HG03066 (cell line): ENCODE data around the gene ENKD1.
A peak's percentile ranks its signal among the peaks of the same experiment; 100 is the strongest.
"Not testable (repeated sequence)": the region's sequence is repeated elsewhere in the genome, so short reads cannot be mapped to it uniquely, and the experiment has no call there.

Experiments
- ATAC-seq: cut with Tn5 transposase; IDR thresholded peaks from one replicate; pipeline ENCODE4 v1.9.1; 2021; ENCODE audit warnings: low read depth; ENCODE audit not compliant: unreplicated experiment

Gene ENKD1, protein sequence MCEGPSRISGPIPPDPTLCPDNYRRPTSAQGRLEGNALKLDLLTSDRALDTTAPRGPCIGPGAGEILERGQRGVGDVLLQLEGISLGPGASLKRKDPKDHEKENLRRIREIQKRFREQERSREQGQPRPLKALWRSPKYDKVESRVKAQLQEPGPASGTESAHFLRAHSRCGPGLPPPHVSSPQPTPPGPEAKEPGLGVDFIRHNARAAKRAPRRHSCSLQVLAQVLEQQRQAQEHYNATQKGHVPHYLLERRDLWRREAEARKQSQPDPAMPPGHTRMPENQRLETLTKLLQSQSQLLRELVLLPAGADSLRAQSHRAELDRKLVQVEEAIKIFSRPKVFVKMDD

DNA sequence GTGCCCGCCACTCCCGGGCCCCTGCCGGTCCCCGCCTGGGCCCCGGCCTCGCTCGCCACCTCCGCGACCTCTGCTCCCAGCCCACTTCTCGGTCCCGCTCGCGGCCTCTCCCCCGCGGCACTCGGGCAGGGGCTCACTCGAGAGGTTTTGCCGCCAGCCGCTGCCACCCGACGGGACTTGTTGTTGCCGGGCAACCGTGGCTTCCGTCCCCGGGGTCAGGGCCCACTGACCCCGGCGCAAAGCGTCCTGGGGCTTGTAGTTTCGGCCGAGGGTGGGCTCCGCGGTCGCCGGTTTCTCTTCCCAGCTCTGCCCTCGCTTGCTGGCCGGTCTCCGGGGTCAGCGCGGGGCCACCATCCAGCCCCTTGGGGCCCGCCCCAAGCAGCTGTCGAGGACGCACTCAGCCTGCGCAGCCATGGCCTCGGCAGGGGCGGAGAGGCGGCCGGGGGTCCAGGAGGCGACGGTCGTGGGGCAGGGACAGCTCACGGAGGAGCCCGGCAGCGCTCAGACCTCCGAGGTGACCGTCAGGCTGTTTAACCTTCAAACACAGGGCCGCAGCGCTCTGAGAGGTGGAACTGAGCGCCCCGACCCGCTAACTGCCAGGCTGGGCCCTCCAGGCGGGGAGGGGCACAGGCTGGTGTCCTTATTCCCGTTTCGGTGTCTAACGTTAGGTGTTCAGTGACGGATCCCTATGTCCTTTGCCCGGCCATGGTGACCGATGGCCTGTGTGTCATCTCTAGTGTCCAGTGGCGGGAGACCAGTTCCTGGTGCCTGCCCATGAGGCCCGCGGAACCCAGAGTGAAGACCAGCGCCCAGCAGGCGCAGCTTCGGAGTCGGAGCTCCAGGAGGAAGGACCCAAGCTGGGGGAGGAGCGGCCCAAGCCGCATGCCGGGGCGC is at the start of gene ENKD1, which contains the start of gene C16orf86:
Gene ENKD1 (minus strand): TSS at position 192 of the 894 bp plus-strand sequence. CDS start 308 bp downstream, outside the sequence.
Gene C16orf86 (plus strand): TSS at position 256 of the 894 bp plus-strand sequence. CDS start 157 bp downstream, at position 413.
- ATAC-seq, result peak; percentile 59

DNA sequence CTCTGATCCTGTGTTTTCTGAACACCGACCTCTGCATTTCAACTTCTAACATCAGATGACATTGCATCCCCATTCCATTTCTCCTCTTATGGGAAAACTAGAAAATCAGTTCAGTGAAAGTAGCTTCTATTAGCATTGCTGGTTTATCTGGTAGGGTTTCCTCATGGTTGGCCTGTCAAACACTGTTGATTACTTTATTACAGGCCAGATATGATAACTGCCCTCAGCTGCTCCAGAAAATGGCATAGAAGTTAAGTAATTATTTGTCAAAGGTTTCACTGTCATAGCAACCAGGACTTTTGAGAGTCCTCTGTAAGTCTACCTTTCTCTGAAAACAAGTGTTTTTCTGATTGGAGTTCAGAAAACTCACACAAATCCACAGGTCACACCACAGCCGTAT is 49.5 kb upstream of the ENKD1 start:
- ATAC-seq, result no peak

DNA sequence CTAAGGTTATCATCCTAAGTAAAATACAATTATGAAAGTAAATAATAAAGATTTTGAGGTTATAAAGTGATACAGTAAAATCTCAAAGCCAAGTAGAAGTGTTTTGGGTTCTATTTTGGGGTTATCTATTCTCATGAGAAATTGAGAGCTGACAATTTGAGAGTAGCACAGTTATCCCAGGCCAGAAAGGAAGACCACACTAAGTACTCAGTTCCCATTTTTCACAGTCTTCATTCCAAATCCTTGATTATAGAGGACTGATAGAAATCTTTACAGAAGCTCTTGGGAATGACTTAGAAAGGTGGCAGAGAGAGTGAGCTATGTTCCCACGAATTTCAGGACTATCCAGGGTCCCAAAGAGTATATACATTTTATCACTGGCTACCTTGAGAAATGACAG is 48.0 kb upstream of the ENKD1 start:
- no peak for ATAC-seq

DNA sequence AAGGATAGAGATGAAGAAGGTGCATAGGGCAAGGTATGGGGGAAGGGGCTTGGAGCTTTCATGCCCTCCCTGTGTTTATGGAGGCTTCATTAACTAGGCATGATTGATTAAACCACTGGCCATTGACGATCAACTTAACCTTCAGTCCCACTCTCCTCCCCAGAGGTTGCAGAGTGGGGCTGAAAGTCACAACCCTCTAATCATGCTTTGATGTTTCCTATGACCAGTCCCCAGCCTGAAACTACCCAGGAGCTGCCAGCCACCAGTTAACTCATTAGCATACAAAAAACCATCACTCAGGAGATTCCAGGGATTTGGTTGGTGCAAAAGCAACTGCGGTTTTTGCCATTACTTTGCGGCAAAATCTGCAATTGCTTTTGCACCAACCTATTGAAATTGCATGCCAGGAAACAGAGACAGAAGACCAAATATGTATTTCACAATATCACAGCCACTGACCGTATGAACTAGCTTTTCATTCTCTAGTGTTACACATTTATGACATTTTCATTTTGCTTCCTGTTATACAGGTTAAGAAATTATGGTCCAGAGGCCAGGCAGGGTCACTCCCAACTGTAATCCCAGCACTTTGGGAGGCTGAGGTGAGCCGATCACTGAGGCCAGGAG is 47.2 kb upstream of the ENKD1 start:
- no peak for ATAC-seq

DNA sequence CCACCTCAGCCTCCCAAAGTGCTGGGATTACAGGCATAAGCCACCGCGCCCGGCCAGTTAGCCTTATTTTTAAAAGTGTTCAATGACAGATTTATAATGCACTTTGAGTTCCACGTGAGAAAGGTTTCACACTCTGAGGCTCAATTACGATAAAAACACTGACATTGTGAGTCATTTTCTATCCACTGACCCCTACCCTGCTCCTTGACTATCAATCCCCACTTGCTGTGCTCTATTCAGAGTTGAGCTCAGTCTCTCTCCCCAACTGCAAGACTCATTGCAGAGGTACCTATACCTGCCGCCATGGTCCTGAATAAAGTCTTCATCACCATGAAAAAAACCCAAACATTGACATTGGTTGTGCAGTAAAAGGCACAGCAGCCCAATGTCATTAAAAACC is 44.1 kb upstream of the ENKD1 start:
- ATAC-seq, result no peak

DNA sequence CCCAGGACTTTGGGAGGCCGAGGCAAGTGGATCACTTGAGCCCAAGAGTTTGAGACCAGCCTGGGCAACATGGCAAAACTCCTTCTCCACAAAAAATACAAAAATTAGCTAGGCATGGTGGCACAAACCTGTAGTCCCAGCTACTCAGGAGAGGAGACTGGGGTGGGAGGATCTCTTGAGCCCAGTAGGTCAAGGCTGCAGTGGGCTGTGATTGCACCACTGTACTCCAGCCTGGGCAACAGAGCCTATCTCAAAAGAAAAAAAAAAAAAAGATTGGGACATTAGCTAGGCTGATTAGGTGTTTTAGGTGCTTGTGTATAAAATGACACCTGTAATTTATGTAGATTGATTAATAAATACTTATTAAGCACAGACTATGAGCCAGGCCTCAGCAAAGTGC is 42.5 kb upstream of the ENKD1 start:
- no peak for ATAC-seq

DNA sequence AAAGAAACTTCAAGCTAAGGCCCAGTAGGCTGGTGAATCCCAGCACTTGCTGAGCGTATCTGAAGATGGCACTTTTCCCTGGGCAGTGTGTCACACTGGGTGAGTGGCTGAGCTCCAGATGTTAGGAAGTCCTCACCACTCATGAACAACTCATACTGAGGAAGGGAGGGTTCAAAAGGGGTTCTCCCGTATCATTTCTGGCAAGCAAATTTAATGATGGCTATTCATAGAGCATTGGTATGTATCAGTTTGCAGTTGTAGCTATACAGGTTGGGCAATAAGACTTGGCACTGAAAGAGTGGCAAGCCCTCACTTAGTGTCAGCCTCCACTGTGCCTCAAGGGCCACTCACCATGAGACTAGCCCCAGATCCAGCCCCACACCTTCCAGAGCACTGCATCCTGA is 41.8 kb upstream of the ENKD1 start:
- ATAC-seq, result no peak

DNA sequence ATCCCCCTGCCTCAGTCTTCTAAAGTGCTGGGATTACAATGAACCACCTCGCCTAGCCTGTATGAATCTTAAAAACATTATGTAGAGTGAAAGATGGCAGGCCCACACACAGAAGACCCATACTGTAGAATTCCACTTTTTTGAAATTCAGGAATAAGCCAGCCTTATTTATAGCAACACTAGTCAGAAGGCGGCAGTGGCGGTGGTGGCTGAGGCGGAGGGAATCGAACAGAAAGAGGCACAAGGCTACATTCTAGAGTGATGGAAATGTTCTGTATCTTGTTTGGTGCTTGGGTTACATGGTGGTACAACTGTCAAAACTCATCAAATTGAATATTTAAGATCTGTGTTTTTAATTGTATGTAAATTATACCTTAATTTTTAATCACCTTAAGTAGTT is 41.2 kb upstream of the ENKD1 start:
- ATAC-seq, result no peak

DNA sequence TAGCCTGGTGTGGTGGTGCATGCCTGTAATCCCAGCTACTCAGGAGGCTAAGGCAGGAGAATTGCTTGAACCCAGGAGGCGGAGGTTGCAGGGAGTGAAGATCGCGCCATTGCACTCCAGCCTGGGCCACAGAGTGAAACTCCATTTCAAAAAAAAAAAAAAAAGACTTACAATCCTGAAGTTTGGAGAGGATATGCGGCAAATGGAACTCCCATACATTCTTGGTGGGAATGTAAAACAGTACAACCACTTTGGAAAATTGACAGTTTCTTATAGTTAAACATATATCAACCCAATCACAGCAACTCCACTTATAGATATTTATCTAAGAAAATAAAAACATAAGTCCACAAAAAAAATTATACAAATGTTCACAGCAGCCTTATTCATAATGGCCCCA is 40.7 kb upstream of the ENKD1 start:
- ATAC-seq, result no peak

DNA sequence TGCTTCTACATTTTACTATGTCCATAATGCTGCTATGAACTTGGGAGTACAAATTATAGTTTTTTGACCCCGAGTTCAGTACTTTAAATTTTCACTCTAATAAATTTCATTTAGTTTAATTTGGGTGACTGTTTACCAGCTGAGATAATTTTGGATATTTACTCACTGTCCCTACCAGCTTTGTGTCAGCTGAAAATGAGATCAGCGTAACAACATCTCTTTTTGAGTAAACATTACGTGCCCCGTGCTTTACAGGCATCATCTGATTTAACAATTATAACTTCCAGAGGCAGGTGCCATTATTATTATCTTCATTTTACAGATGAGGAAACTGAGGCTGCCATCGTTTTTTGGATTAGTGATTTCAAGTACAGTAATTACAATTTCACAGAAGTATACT is 37.6 kb upstream of the ENKD1 start:
- ATAC-seq, result no peak

DNA sequence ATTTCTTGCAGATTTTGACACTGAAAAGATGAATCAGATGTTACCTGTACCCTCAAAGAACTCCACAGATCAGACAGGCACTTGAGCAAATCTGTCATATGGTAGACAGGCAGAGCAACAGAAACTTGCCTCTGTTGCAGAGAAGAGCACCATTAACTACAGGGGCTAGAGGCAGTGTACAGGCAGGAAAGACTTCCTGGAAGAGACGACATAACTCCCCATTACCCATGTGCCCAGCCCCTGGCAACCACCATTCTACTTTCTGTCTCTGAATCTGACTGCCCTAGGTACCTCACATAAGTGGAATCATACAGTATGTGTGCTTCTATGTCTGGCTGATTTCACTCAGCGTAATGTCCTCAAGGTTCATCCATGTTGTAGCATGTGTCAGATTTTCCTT is 37.1 kb upstream of the ENKD1 start:
- ATAC-seq, result no peak

DNA sequence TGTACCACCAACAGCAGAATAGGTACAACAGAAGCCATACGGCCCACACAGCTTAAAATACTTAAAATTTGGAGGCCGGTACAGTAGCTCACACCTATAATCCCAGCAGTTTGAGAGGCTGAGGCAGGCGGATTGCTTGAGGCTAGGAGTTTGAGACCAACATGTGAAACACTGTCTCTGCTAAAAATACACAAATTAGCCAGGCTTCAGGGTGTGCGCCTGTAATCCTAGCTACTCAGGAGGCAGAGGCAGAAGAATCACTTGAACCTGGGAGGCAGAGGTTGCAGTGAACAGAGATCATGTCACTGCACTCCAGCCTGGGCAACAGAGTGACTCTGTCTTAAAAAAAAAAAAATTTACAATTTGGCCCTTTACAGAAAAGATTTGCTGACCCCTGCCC is 35.6 kb upstream of the ENKD1 start:
- no peak for ATAC-seq

DNA sequence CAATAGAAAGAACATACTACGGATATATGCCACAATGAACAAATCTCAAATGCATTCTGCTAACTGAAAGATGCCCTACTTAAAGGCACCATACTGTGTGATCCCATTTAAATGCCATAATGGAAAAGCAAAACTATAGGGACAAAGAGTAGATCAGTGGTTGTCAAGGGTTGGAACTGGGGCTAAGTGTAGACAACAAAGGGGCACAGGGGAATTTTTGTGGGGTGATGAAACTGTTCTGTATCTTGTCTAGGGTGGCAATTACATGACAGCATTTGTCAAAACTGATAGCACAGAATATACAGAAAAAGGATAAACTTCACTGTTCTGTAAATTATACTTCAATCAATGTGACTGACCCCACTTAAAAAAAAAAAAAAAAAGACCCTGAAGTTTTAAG is 34.9 kb upstream of the ENKD1 start:
- no peak for ATAC-seq

DNA sequence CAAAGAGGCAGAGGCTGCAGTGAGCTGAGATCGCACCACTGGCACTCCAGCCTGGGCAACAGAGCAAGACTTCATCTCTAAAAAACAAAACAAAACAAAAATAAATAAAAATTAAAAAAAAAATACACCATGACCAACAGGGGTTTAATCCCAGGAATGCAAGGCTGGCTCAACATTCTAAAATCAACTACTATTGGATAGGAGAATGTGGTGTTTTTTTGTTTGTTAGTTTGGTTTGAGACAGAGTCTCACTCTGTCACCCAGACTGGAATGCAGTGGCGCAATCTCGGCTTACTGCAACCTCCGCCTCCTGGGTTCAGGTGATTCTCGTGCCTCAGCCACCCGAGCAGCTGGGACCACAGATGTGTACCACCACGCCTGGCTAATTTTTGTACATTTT is 32.7 kb upstream of the ENKD1 start:
- ATAC-seq, result no peak

DNA sequence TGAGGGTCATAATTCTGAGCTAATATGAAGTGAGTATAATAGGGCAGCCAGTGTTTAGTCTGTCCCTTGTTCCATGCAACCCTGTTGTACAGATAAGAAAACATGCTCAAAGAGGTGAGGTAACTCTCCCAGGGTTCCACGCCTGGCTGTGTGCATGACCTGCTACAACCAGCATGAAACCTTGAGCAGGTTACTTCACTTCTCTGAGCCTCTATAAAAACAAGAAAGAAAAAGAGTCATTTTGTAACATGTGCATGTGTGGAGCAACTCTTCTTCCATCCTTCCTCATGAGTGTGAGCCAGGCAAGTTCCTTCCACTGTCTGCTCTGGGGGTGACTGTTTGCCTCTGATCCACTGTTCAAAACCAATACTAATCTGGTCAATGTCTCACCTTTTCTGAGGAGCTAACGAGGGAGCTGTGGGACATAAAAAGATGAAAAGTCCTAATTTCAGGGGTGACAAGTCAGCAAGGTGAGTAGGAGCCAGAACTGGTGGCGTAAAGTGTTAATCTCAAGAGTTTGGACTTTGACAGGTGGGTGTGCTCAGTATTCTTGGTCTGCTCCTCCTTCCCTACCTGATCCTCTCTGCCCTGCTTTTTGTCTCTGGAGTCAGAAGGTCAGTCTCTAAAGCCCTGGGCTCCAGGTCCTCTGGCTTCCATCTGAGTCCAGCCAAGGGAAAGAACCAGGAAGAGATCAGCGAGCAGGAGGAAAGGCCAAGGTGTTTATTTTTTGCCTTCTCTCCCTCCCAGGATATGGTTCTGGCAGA is 31.1 kb upstream of the ENKD1 start:
- no peak for ATAC-seq

DNA sequence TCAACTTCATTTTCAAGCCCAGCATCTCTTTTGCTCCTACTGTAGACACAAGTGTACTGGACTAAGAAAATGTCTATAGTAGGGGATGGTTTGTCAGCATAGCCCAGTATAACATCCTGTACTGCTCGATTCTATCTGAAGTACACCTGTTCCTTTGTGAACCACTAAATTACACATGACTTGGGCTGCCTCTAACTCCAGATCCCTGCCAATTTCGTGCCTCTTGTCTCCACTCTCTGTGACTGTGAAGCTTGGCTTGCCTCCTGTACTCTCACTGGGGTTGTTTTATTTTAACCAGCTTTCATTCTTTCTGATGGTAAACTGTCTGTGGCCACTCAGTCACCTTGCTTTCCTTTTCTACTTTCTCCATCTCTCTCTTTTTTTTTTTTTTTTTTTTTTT is 28.1 kb upstream of the ENKD1 start:
- no peak for ATAC-seq

DNA sequence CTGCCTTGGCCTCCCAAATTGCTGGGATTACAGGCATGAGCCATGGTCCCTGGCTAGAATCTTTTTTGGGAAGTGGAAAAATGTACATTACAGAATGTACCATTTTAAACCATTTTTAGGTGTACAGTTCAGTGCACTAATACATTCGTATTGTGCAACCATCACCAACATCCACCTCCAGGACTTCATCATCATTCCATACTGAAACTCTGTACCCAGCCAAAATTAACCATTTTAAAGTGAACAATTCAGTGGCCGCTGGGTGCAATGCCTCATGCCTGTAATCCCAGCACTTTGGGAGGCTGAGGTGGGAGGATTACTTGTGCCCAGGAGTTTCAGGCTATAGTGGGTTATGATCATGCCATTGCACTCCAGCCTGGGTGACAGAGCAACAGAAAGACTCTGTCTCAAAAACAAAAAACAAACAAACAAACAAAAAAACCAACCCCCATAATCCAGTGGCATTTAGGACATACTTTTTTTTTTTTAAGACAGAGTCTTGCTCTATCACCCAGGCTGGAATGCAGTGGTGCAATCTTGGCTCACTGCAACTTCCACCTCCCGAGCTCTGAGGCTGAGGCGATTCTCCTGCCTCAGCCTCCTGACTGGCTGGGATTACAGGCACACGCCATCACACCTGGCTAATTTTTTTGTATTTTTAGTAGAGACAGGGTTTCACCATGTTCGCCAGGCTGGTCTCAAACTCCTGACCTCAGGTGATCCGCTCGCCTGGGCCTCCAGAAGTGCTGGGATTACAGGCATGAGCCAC is 27.2 kb upstream of the ENKD1 start:
- ATAC-seq, result not testable (repeated sequence)

DNA sequence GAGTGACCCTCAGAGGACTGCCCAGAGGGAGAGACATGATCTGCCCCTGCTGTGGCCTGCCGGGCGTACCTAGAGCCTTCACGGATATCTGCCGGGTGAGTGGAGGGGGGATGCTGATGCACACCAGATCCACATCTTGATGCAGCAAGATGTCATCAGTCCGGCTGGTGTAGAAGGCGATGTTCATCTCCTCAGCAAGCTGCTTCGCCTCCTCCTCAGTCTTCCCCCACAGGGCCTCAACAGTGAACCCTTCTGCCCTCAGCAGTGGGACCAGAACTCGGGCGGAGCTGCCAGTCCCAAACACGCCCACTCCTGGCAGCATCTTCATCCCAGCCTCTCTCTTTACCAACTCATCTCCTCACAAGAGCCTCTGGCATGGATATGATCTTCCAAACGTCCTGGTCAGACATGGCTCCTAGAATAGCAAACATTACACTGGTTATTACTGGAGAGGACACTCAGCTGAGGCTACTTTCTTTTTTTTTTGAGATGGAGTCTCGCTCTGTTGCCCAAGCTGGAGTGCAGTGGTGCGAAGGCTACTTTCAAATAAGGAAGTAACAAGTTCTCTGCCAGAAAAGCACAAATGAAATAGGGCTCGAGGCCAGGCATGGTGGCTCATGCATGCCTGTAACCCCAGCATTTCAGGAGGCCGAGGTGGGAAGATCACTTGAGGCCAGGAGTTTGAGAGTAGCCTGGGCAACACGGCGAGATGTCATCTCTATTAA is 19.0 kb upstream of the ENKD1 start:
- peak; percentile 58 for ATAC-seq

DNA sequence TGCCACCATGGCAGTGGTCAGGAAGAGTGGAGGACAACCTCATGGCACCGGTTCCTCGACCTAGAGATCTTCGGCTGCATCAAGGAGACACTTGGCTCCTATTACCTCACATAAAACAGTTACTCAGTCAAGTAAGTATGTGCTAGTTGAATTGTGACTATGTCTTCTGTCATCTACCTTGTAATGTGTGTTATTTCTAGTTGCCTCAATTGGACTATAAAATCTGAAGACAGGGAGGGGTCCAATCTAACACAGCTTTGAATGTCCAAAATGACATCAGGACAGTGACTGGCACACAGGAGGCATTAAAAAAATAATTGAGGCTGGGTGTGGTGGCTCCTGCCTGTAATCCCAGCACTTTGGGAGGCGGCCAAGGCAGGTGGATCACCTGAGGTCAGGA is 17.2 kb upstream of the ENKD1 start:
- no peak for ATAC-seq
